Activated naive CD4-positive, alpha-beta T cell treated with anti-CD3 and anti-CD28 coated beads, Interleukin-2, amount 50 U/mL, for 72 hours (primary cell): ENCODE measurements around the gene SLC66A2. TPM values are rescaled to one million over a fixed set of nuclear protein-coding genes. Genes with fewer than 3 reads are reported as not detected.
"Not testable (repeated sequence)": the region's sequence is repeated elsewhere in the genome, so short reads cannot be mapped to it uniquely, and the experiment has no call there.

Source experiments
- ATAC-seq, 2 donors: fragments of 150-1000 bp; cut with Tn5 transposase; 2 replicates each; pipeline ENCODE4 v1.10.0; 2021; ENCODE audit warnings: mild to moderate bottlenecking in 2 of 2, moderate library complexity in 2 of 2
- DNase-seq, 2 donors: peaks; one replicate each; pipeline ENCODE4 v3.0.0; 2021 to 2022; ENCODE audit warnings: low spot score in 2 of 2
- H3K27ac Mint-ChIP-seq, 2 donors: one replicate each; pipeline ENCODE4 v1.8.0; 2022; ENCODE audit warnings: mild to moderate bottlenecking in 2 of 2, mixed read lengths in 2 of 2
- H3K36me3 Mint-ChIP-seq, 2 donors: one replicate each; pipeline ENCODE4 v1.8.0; 2022; ENCODE audit warnings: mixed read lengths in 2 of 2
- H3K9me3 Mint-ChIP-seq, 2 donors: one replicate each; pipeline ENCODE4 v1.8.0; 2022; ENCODE audit warnings: mixed read lengths in 2 of 2
- total RNA-seq, 2 donors: library from RNA; stranded (reverse); gene quantifications; one replicate each; pipeline ENCODE4 v1.2.3, GENCODE V29; 2022

The SLC66A2 gene
- total RNA-seq, 2 donors from 2014 or later, result 15.6 to 40.0 TPM

GRCh38 chr18:79897940-79898625 lies 53.4 kb downstream of the SLC66A2 start:
- H3K36me3 Mint-ChIP-seq, result peaks cover 24 to 32% of the 10 kb centered on the region in 2 donors
- no peak for DNase-seq
- no peak for ATAC-seq

GRCh38 chr18:79896738-79897137 lies 54.7 kb downstream of the SLC66A2 start:
- DNase-seq (no peak), ATAC-seq (no peak)
- H3K36me3 Mint-ChIP-seq, result peaks cover 35% of the 10 kb centered on the region in 2 donors
- no peak overlapping the region for H3K27ac Mint-ChIP-seq
- H3K9me3 Mint-ChIP-seq, result peaks cover 47% of the 10 kb centered on the region in 2 donors

More at GRCh38 chr18:79897940-79898625, 53.4 kb downstream of the SLC66A2 start:
- H3K27ac Mint-ChIP-seq, result peak overlapping the region in 1 of 2 donors; percentile 70
- peaks cover 35 to 36% of the 10 kb centered on the region in 2 donors for H3K9me3 Mint-ChIP-seq

- Mint-ChIP-seq H3K36me3 (peaks cover 35 to 39% of the 10 kb centered on the region in 2 donors), H3K27ac (peak overlapping the region; percentile 5 to 11), H3K9me3 (peaks cover 46 to 56% of the 10 kb centered on the region in 2 donors)
- ATAC-seq (peak; percentile 91 to 97), DNase-seq (peak; percentile 24 to 30)
These were observed 60.8 kb downstream of the SLC66A2 start for GRCh38 chr18:79890674-79891073.

GRCh38 chr18:79889569-79889968 lies 61.9 kb downstream of the SLC66A2 start:
- DNase-seq (no peak), ATAC-seq (no peak)
- Mint-ChIP-seq H3K36me3 (peaks cover 34 to 35% of the 10 kb centered on the region in 2 donors), H3K27ac (no peak overlapping the region), H3K9me3 (peaks cover 37 to 47% of the 10 kb centered on the region in 2 donors)

- peaks cover 23 to 34% of the 10 kb centered on the region in 2 donors for H3K9me3 Mint-ChIP-seq
- no peak overlapping the region for H3K27ac Mint-ChIP-seq
- DNase-seq (peak in 1 of 2 donors; percentile 34), ATAC-seq (no peak)
- peaks cover 28 to 29% of the 10 kb centered on the region in 2 donors for H3K36me3 Mint-ChIP-seq
These were observed 63.4 kb downstream of the SLC66A2 start for GRCh38 chr18:79888016-79888415.

- DNase-seq, result peak in 1 of 2 donors; percentile 43
These were observed 64.1 kb downstream of the SLC66A2 start for GRCh38 chr18:79887181-79888000.

GRCh38 chr18:79884963-79885728 lies 66.3 kb downstream of the SLC66A2 start:
- ATAC-seq (peak in 1 of 2 donors; percentile 74), DNase-seq (peak in 1 of 2 donors; percentile 34)
- no peak overlapping the region for H3K27ac Mint-ChIP-seq
- H3K9me3 Mint-ChIP-seq, result peaks cover 9 to 11% of the 10 kb centered on the region in 2 donors
- peaks cover 12 to 13% of the 10 kb centered on the region in 2 donors for H3K36me3 Mint-ChIP-seq

More at GRCh38 chr18:79887181-79888000, 64.1 kb downstream of the SLC66A2 start:
- ATAC-seq, result no peak
- H3K36me3 Mint-ChIP-seq, result peaks cover 22 to 23% of the 10 kb centered on the region in 2 donors
- H3K27ac Mint-ChIP-seq, result no peak overlapping the region
- peaks cover 17 to 27% of the 10 kb centered on the region in 2 donors for H3K9me3 Mint-ChIP-seq

GRCh38 chr18:79884294-79884962 lies 67.0 kb downstream of the SLC66A2 start:
- H3K27ac Mint-ChIP-seq, result no peak overlapping the region
- DNase-seq (peak in 1 of 2 donors; percentile 46), ATAC-seq (no peak)
- H3K36me3 Mint-ChIP-seq, result peaks cover 9 to 10% of the 10 kb centered on the region in 2 donors
- H3K9me3 Mint-ChIP-seq, result peaks cover 8 to 9% of the 10 kb centered on the region in 2 donors

- H3K27ac Mint-ChIP-seq, result no peak overlapping the region
- H3K9me3 Mint-ChIP-seq, result peaks cover under 1 to 1% of the 10 kb centered on the region in 2 donors
- H3K36me3 Mint-ChIP-seq, result peaks cover 1 to 3% of the 10 kb centered on the region in 2 donors
- ATAC-seq (no peak), DNase-seq (no peak)
These were observed 67.8 kb downstream of the SLC66A2 start for GRCh38 chr18:79883461-79884293.

- Mint-ChIP-seq H3K9me3 (no peaks in the 10 kb centered on the region), H3K36me3 (no peaks in the 10 kb centered on the region), H3K27ac (no peak overlapping the region)
- DNase-seq (peak in 1 of 2 donors; percentile 37), ATAC-seq (no peak)
These were observed 68.8 kb downstream of the SLC66A2 start for GRCh38 chr18:79882522-79883241.

- Mint-ChIP-seq H3K36me3 (no peaks in the 10 kb centered on the region), H3K9me3 (no peaks in the 10 kb centered on the region), H3K27ac (no peak overlapping the region)
- ATAC-seq (no peak), DNase-seq (no peak)
These were observed 69.8 kb downstream of the SLC66A2 start for GRCh38 chr18:79881695-79882094.

GRCh38 chr18:79879566-79879965 lies 71.9 kb downstream of the SLC66A2 start:
- H3K27ac Mint-ChIP-seq, result no peak overlapping the region
- H3K9me3 Mint-ChIP-seq, result no peaks in the 10 kb centered on the region
- H3K36me3 Mint-ChIP-seq, result no peaks in the 10 kb centered on the region
- ATAC-seq, result no peak
- DNase-seq, result no peak

- H3K9me3 Mint-ChIP-seq, result no peaks in the 10 kb centered on the region
- H3K36me3 Mint-ChIP-seq, result no peaks in the 10 kb centered on the region
- DNase-seq, result peak in 1 of 2 donors; percentile 30
- H3K27ac Mint-ChIP-seq, result no peak overlapping the region
- no peak for ATAC-seq
These were observed 72.6 kb downstream of the SLC66A2 start for GRCh38 chr18:79878741-79879378.

GRCh38 chr18:79878246-79878645 lies 73.2 kb downstream of the SLC66A2 start:
- not testable (repeated sequence) for ATAC-seq, H3K36me3 Mint-ChIP-seq, H3K27ac Mint-ChIP-seq, DNase-seq, H3K9me3 Mint-ChIP-seq
